Aorta (tissue), 5 donors: ENCODE data around the gene ELMO1. TPM values are rescaled to one million over a fixed set of nuclear protein-coding genes. Genes with fewer than 3 reads are reported as not detected.
A peak's percentile ranks its signal among the peaks of the same experiment; 100 is the strongest.

Source experiments
- ATAC-seq: fragments of 200-7000 bp; cut with Tn5 transposase; one replicate; pipeline ENCODE4 v1.9.1; 2022; ENCODE audit warnings: moderate library complexity; ENCODE audit not compliant: low FRiP score
- DNase-seq, 2 donors: peaks; one replicate each; pipeline ENCODE4 v3.0.0-alpha.2; 2020
- H3K27ac ChIP-seq, 2 donors: one replicate each; pipeline ENCODE4 v1.5.1; 2013; ENCODE audit warnings: low read length in 2 of 2, mild to moderate bottlenecking in 2 of 2, moderate library complexity in 2 of 2, control low read depth in 1 of 2, inconsistent platforms in 1 of 2, low read depth in 1 of 2
- H3K27me3 ChIP-seq, 2 donors: one replicate each; pipeline ENCODE4 v1.6.1; 2013; ENCODE audit warnings: control low read depth in 1 of 2, low read length in 1 of 2, mild to moderate bottlenecking in 1 of 2, moderate library complexity in 1 of 2; ENCODE audit not compliant: insufficient read depth in 2 of 2, control insufficient read depth in 1 of 2
- H3K36me3 ChIP-seq, 2 donors: one replicate each; pipeline ENCODE4 v1.6.1; 2013; ENCODE audit warnings: control low read depth in 1 of 2, low read length in 1 of 2, mild to moderate bottlenecking in 1 of 2; ENCODE audit not compliant: insufficient read depth in 2 of 2, control insufficient read depth in 1 of 2
- H3K4me1 ChIP-seq, 2 donors: one replicate each; pipeline ENCODE4 v1.6.1; 2013; ENCODE audit warnings: low read length in 2 of 2, control low read depth in 1 of 2, mild to moderate bottlenecking in 1 of 2, moderate library complexity in 1 of 2; ENCODE audit not compliant: insufficient read depth in 2 of 2, control insufficient read depth in 1 of 2
- H3K4me3 ChIP-seq, 2 donors: one replicate each; pipeline ENCODE4 v1.5.1; 2013; ENCODE audit warnings: low read length in 2 of 2, control low read depth in 1 of 2, mild to moderate bottlenecking in 1 of 2
- H3K9me3 ChIP-seq: one replicate; pipeline ENCODE4 v1.6.1; 2013; ENCODE audit warnings: mild to moderate bottlenecking, low read length; ENCODE audit not compliant: control insufficient read depth
- WGBS, 2 donors: extraction: QIAGEN DNeasy Blood & Tissue Kit; methylation state at CpG; one replicate each; pipeline ENCODE4 v1.1.7; 2013; 5-methylcytosine and 5-hydroxymethylcytosine counted together
- intact Hi-C, 2 donors: fragments of 100-400 bp; cut with DNase I; formaldehyde crosslinking; loops; one replicate each; pipeline versions ENCODE4 v1.14.2 to v1.15.0; 2022
- polyA plus RNA-seq, 2 donors: library from polyadenylated mRNA; stranded (reverse); fragments of 200-250 nt; gene quantifications; one replicate each; pipeline ENCODE4 v1.2.3, GENCODE V29; 2013
- total RNA-seq, 2 donors: library from RNA; stranded (reverse); fragmentation: NEBNext Ultra II Directional; extraction: Animal tissue kit (Norgen Biotek cat#: 25700); gene quantifications; one replicate each; pipeline ENCODE4 v1.2.1, GENCODE V29; 2021
- donor health status: healthy with polysubstance abuse.
- donor health status: Bipolar disorder and iron deficiency.
- donor health status: DM: no; HTN: no; CAD: no.
- donor health status: DM: no; HTN: no; CAD: no.
- donor health status: DM: yes; HTN: yes; CAD: no.

ELMO1 gene
- total and polyA plus RNA-seq, 4 donors = 1.8 to 86.9 (median 24.8) TPM

- Histone ChIP-seq H3K9me3 (no peaks in the 10 kb centered on the region), H3K27me3 (no peaks in the 10 kb centered on the region), H3K4me1 (peaks cover 2 to 3% of the 10 kb centered on the region in 2 donors), H3K36me3 (no peaks in the 10 kb centered on the region), H3K27ac (no peak overlapping the region), H3K4me3 (no peak overlapping the region)
- intact Hi-C loops = no loop called here
- no peak for DNase-seq
- ATAC-seq = no peak
- WGBS, 2 donors = 83 to 84% methylated on average over 6 of the region's 6 CpGs
These were observed 243.2 kb downstream of the ELMO1 start for GRCh38 chr7:37205451-37205850.

GRCh38 chr7:37201876-37202198 lies 246.8 kb downstream of the ELMO1 start:
- Histone ChIP-seq H3K27ac (peak overlapping the region in 1 of 2 donors; percentile 47), H3K36me3 (no peaks in the 10 kb centered on the region), H3K4me3 (no peak overlapping the region), H3K9me3 (no peaks in the 10 kb centered on the region), H3K4me1 (peaks cover 2 to 3% of the 10 kb centered on the region in 2 donors), H3K27me3 (no peaks in the 10 kb centered on the region)
- DNase-seq (no peak), ATAC-seq (peak; percentile 43)
- intact Hi-C loops = loop anchor here in 1 of 2 donors (1.0 kb wide), 1 partner anchor 235 kb away; no protein-coding TSS in a partner anchor
- WGBS, 2 donors = 14 to 23% methylated on average over 2 of the region's 2 CpGs

- Histone ChIP-seq H3K36me3 (no peaks in the 10 kb centered on the region), H3K9me3 (no peaks in the 10 kb centered on the region), H3K4me3 (no peak overlapping the region), H3K27me3 (no peaks in the 10 kb centered on the region), H3K27ac (peak overlapping the region; percentile 77 to 90), H3K4me1 (peaks cover 2 to 3% of the 10 kb centered on the region in 2 donors)
- 9 to 12% methylated on average over 6 of the region's 6 CpGs for WGBS, 2 donors
- intact Hi-C loops = loop anchor here in 1 of 2 donors (1.0 kb wide), 1 partner anchor 234 kb away; no protein-coding TSS in a partner anchor
- ATAC-seq (peak; percentile 92), DNase-seq (peak; percentile 84 to 88)
These were observed 247.4 kb downstream of the ELMO1 start for GRCh38 chr7:37201003-37201875.

- H3K9me3 ChIP-seq = no peaks in the 10 kb centered on the region
- no peak overlapping the region for H3K4me3 ChIP-seq
- ATAC-seq (peak; percentile 87), DNase-seq (peak; percentile 87 to 92)
- intact Hi-C loops = loop anchor here (5.0 to 10.0 kb wide), 2 partner anchors 212 to 714 kb away; no protein-coding TSS in a partner anchor
- no peaks in the 10 kb centered on the region for H3K27me3 ChIP-seq
- H3K27ac ChIP-seq = no peak overlapping the region
- no peaks in the 10 kb centered on the region for H3K36me3 ChIP-seq
- peaks cover 2 to 3% of the 10 kb centered on the region in 2 donors for H3K4me1 ChIP-seq
- WGBS, 2 donors = 13 to 16% methylated on average over 6 of the region's 6 CpGs
These were observed 249.7 kb downstream of the ELMO1 start for GRCh38 chr7:37198906-37199485.

GRCh38 chr7:37198041-37198905 lies 250.4 kb downstream of the ELMO1 start:
- WGBS, 2 donors = 59 to 65% methylated on average over 10 of the region's 10 CpGs
- Histone ChIP-seq H3K4me3 (no peak overlapping the region), H3K36me3 (no peaks in the 10 kb centered on the region), H3K9me3 (no peaks in the 10 kb centered on the region), H3K27me3 (no peaks in the 10 kb centered on the region), H3K4me1 (peaks cover 2 to 3% of the 10 kb centered on the region in 2 donors), H3K27ac (no peak overlapping the region)
- intact Hi-C loops = loop anchor here (5.0 to 10.0 kb wide), 2 partner anchors 211 to 713 kb away; no protein-coding TSS in a partner anchor
- DNase-seq (no peak), ATAC-seq (no peak)

GRCh38 chr7:37197108-37197507 lies 251.6 kb downstream of the ELMO1 start:
- 85 to 88% methylated on average over 10 of the region's 10 CpGs for WGBS, 2 donors
- H3K4me3 ChIP-seq = no peak overlapping the region
- intact Hi-C loops = loop anchor here (5.0 to 10.0 kb wide), 2 partner anchors 210 to 712 kb away; no protein-coding TSS in a partner anchor
- ATAC-seq (no peak), DNase-seq (no peak)
- H3K9me3 ChIP-seq = no peaks in the 10 kb centered on the region
- no peaks in the 10 kb centered on the region for H3K27me3 ChIP-seq
- H3K27ac ChIP-seq = no peak overlapping the region
- peaks cover 2 to 3% of the 10 kb centered on the region in 2 donors for H3K4me1 ChIP-seq
- no peaks in the 10 kb centered on the region for H3K36me3 ChIP-seq

GRCh38 chr7:37196676-37197075 lies 252.0 kb downstream of the ELMO1 start:
- DNase-seq (no peak), ATAC-seq (no peak)
- Histone ChIP-seq H3K36me3 (no peaks in the 10 kb centered on the region), H3K9me3 (no peaks in the 10 kb centered on the region), H3K27ac (no peak overlapping the region), H3K27me3 (no peaks in the 10 kb centered on the region), H3K4me1 (peaks cover 2 to 3% of the 10 kb centered on the region in 2 donors), H3K4me3 (no peak overlapping the region)
- intact Hi-C loops = loop anchor here (5.0 to 10.0 kb wide), 2 partner anchors 209 to 712 kb away; no protein-coding TSS in a partner anchor
- WGBS, 2 donors = 84 to 91% methylated on average over 2 of the region's 2 CpGs

GRCh38 chr7:37195388-37195787 lies 253.3 kb downstream of the ELMO1 start:
- H3K4me1 ChIP-seq = no peaks in the 10 kb centered on the region
- ATAC-seq (no peak), DNase-seq (no peak)
- H3K27ac ChIP-seq = no peak overlapping the region
- intact Hi-C loops = loop anchor here (5.0 to 10.0 kb wide), 2 partner anchors 208 to 711 kb away; no protein-coding TSS in a partner anchor
- no peaks in the 10 kb centered on the region for H3K27me3 ChIP-seq
- H3K9me3 ChIP-seq = no peaks in the 10 kb centered on the region
- WGBS, 2 donors = 96 to 97% methylated on average over 7 of the region's 7 CpGs
- no peaks in the 10 kb centered on the region for H3K36me3 ChIP-seq
- H3K4me3 ChIP-seq = no peak overlapping the region
